ENCODE data around the gene DAB2.

DAB2 gene

GRCh38 chr5:39447968-39448367, 23.2 kb upstream of the DAB2 start:
- DNase-seq (ENCODE audit: low spot score), result no peak

- no peak for DNase-seq (ENCODE audit: low spot score)
These were observed 22.3 kb upstream of the DAB2 start for GRCh38 chr5:39447059-39447458.

- no peak for DNase-seq (ENCODE audit: low spot score)
These were observed 21.5 kb upstream of the DAB2 start for GRCh38 chr5:39446231-39446630.

GRCh38 chr5:39443911-39444310, 19.1 kb upstream of the DAB2 start:
- no peak for DNase-seq (ENCODE audit: low spot score)

GRCh38 chr5:39442991-39443390, 18.2 kb upstream of the DAB2 start:
- no peak for DNase-seq (ENCODE audit: low spot score)

GRCh38 chr5:39441838-39442237, 17.1 kb upstream of the DAB2 start:
- DNase-seq (ENCODE audit: low spot score), result no peak

GRCh38 chr5:39440958-39441624, 16.3 kb upstream of the DAB2 start:
- DNase-seq (ENCODE audit: low spot score), result no peak

GRCh38 chr5:39440192-39440957, 15.6 kb upstream of the DAB2 start:
- DNase-seq (ENCODE audit: low spot score), result no peak

- no peak for DNase-seq (ENCODE audit: low spot score)
These were observed 14.9 kb upstream of the DAB2 start for GRCh38 chr5:39439582-39440162.

GRCh38 chr5:39437467-39437866, 12.7 kb upstream of the DAB2 start:
- no peak for DNase-seq (ENCODE audit: low spot score)

GRCh38 chr5:39433848-39434247, 9.1 kb upstream of the DAB2 start:
- no peak for DNase-seq (ENCODE audit: low spot score)

- no peak for DNase-seq (ENCODE audit: low spot score)
These were observed 8.1 kb upstream of the DAB2 start for GRCh38 chr5:39432696-39433530.

- no peak for DNase-seq (ENCODE audit: low spot score)
These were observed 5.7 kb upstream of the DAB2 start for GRCh38 chr5:39430461-39430860.

- no peak for DNase-seq (ENCODE audit: low spot score)
These were observed 3.9 kb upstream of the DAB2 start for GRCh38 chr5:39428640-39429039.

- DNase-seq (ENCODE audit: low spot score), result no peak
These were observed 2.9 kb upstream of the DAB2 start for GRCh38 chr5:39427633-39428032.

- DNase-seq (ENCODE audit: low spot score), result no peak
These were observed 2.4 kb upstream of the DAB2 start for GRCh38 chr5:39427229-39427628.

- DNase-seq (ENCODE audit: low spot score), result no peak
These were observed 1.9 kb upstream of the DAB2 start for GRCh38 chr5:39426746-39427105.

GRCh38 chr5:39426051-39426745, 1.4 kb upstream of the DAB2 start:
- DNase-seq (ENCODE audit: low spot score), result no peak

- DNase-seq (ENCODE audit: low spot score), result no peak
These were observed 1.4 kb downstream of the DAB2 start for GRCh38 chr5:39423331-39423751.

- no peak for DNase-seq (ENCODE audit: low spot score)
These were observed 2.0 kb downstream of the DAB2 start for GRCh38 chr5:39422728-39423285.

GRCh38 chr5:39422036-39422606, 2.7 kb downstream of the DAB2 start:
- DNase-seq (ENCODE audit: low spot score), result no peak

All from CD4-positive, alpha-beta T cell treated with Interleukin-15 for 4 hours (primary cell).